ENCODE data around the gene COL4A4.

- no peak for TF ChIP-seq EP300 (IDR thresholded peaks at IDR 0.05; ENCODE audit: low read depth)
- TF ChIP-seq CTCF (IDR thresholded peaks at IDR 0.05), result no peak
- no peak for TF ChIP-seq POLR2AphosphoS5 (IDR thresholded peaks at IDR 0.05)
These were observed 210.8 kb downstream of the COL4A4 start for GRCh38 chr2:226953206-226953605.

Data from transverse colon (tissue), 4 donors.